Measurements from ENCODE around the gene YPEL2.
A peak's percentile ranks its signal among the peaks of the same experiment; 100 is the strongest.

The YPEL2 gene

GRCh38 chr17:59365383-59365981 is 34.0 kb downstream of the YPEL2 start:
- no peak for TF ChIP-seq Cebpa-rat (IDR thresholded peaks at IDR 0.05)
- peak overlapping the region; percentile 31; the same call in 1 of the 2 replicates for H3K9ac ChIP-seq
- H3K4me1 ChIP-seq = peaks cover 76% of the 10 kb centered on the region
- H3K36me3 ChIP-seq = no peaks in the 10 kb centered on the region
- H3K27me3 ChIP-seq = no peaks in the 10 kb centered on the region
- H3K27ac ChIP-seq = peak overlapping the region; percentile 21; the same call in 1 of the 2 replicates
- no peak overlapping the region for H3K4me3 ChIP-seq
- H3K4me2 ChIP-seq = peak overlapping the region; percentile 77
- peaks cover 49% of the 10 kb centered on the region for H4K20me1 ChIP-seq
- no peaks in the 10 kb centered on the region; the same call in 1 of the 2 replicates for H3K9me3 ChIP-seq

GRCh38 chr17:59366040-59366757 is 34.7 kb downstream of the YPEL2 start:
- H3K27ac ChIP-seq = peak overlapping the region; percentile 21; the same call in 1 of the 2 replicates
- no peak overlapping the region for H3K4me3 ChIP-seq
- H3K9me3 ChIP-seq = no peaks in the 10 kb centered on the region; the same call in 1 of the 2 replicates
- peaks cover 49% of the 10 kb centered on the region for H4K20me1 ChIP-seq
- peak overlapping the region; percentile 77 for H3K4me2 ChIP-seq
- no peaks in the 10 kb centered on the region for H3K27me3 ChIP-seq
- H3K9ac ChIP-seq = 0 out of 2 replicates have a peak overlapping the region, but pooled peaks have one; percentile 31
- peaks cover 76% of the 10 kb centered on the region for H3K4me1 ChIP-seq
- no peak for TF ChIP-seq Cebpa-rat (IDR thresholded peaks at IDR 0.05)
- no peaks in the 10 kb centered on the region for H3K36me3 ChIP-seq

- no peaks in the 10 kb centered on the region for H3K27me3 ChIP-seq
- no peaks in the 10 kb centered on the region for H3K36me3 ChIP-seq
- H3K9me3 ChIP-seq = no peaks in the 10 kb centered on the region; the same call in 1 of the 2 replicates
- peak overlapping the region; percentile 77 for H3K4me2 ChIP-seq
- peaks cover 43% of the 10 kb centered on the region for H4K20me1 ChIP-seq
- TF ChIP-seq Cebpa-rat (IDR thresholded peaks at IDR 0.05) = no peak
- no peak overlapping the region for H3K27ac ChIP-seq
- H3K4me1 ChIP-seq = peaks cover 76% of the 10 kb centered on the region
- no peak overlapping the region for H3K9ac ChIP-seq
- no peak overlapping the region for H3K4me3 ChIP-seq
Measured at GRCh38 chr17:59366773-59367656, 35.6 kb downstream of the YPEL2 start.

GRCh38 chr17:59367657-59368045 is 36.2 kb downstream of the YPEL2 start:
- TF ChIP-seq Cebpa-rat (IDR thresholded peaks at IDR 0.05) = no peak
- no peaks in the 10 kb centered on the region; the same call in 1 of the 2 replicates for H3K9me3 ChIP-seq
- peaks cover 76% of the 10 kb centered on the region for H3K4me1 ChIP-seq
- H3K27me3 ChIP-seq = no peaks in the 10 kb centered on the region
- H3K27ac ChIP-seq = no peak overlapping the region
- H3K9ac ChIP-seq = no peak overlapping the region
- no peaks in the 10 kb centered on the region for H3K36me3 ChIP-seq
- H3K4me2 ChIP-seq = peak overlapping the region; percentile 77
- H4K20me1 ChIP-seq = peaks cover 36% of the 10 kb centered on the region
- H3K4me3 ChIP-seq = no peak overlapping the region

- H3K27me3 ChIP-seq = no peaks in the 10 kb centered on the region
- H3K9me3 ChIP-seq = no peaks in the 10 kb centered on the region; the same call in 1 of the 2 replicates
- H3K9ac ChIP-seq = no peak overlapping the region
- no peaks in the 10 kb centered on the region for H3K36me3 ChIP-seq
- TF ChIP-seq Cebpa-rat (IDR thresholded peaks at IDR 0.05) = no peak
- no peak overlapping the region for H3K4me2 ChIP-seq
- H4K20me1 ChIP-seq = peaks cover 30% of the 10 kb centered on the region
- H3K4me3 ChIP-seq = no peak overlapping the region
- H3K27ac ChIP-seq = no peak overlapping the region
- H3K4me1 ChIP-seq = peaks cover 76% of the 10 kb centered on the region
Measured at GRCh38 chr17:59368218-59368857, 36.9 kb downstream of the YPEL2 start.

- Histone ChIP-seq H4K20me1 (peaks cover 20% of the 10 kb centered on the region; the same call in 1 of the 2 replicates), H3K27ac (no peak overlapping the region), H3K4me1 (peaks cover 76% of the 10 kb centered on the region), H3K36me3 (no peaks in the 10 kb centered on the region), H3K27me3 (no peaks in the 10 kb centered on the region), H3K9ac (no peak overlapping the region), H3K4me3 (no peak overlapping the region), H3K9me3 (no peaks in the 10 kb centered on the region; the same call in 1 of the 2 replicates), H3K4me2 (no peak overlapping the region)
- no peak for TF ChIP-seq Cebpa-rat (IDR thresholded peaks at IDR 0.05)
Measured at GRCh38 chr17:59369031-59369975, 37.8 kb downstream of the YPEL2 start.

- Histone ChIP-seq H3K9ac (0 out of 2 replicates have a peak overlapping the region, but pooled peaks have one; percentile 8), H3K4me3 (no peak overlapping the region), H3K27me3 (no peaks in the 10 kb centered on the region), H3K9me3 (no peaks in the 10 kb centered on the region; the same call in 1 of the 2 replicates), H3K4me2 (peak overlapping the region; percentile 90), H4K20me1 (peaks cover 5% of the 10 kb centered on the region; the same call in 1 of the 2 replicates), H3K36me3 (no peaks in the 10 kb centered on the region), H3K27ac (peak overlapping the region; percentile 72), H3K4me1 (peaks cover 63% of the 10 kb centered on the region)
- no peak for TF ChIP-seq Cebpa-rat (IDR thresholded peaks at IDR 0.05)
Measured at GRCh38 chr17:59370593-59371299, 39.3 kb downstream of the YPEL2 start.

All from BLaER1 (cell line).